NCI-H2227 (cell line): ENCODE results near the gene MTM1.

Experiments used
- DNase-seq: peaks from one replicate; lab custom pipeline; 2025; ENCODE audit not compliant: unreplicated experiment; lab: John Stamatoyannopoulos, UW

Gene MTM1

GRCh38 chrX:150568320-150569154, at the start of gene MTM1:
MTM1 (plus strand) TSS chrX:150568621; CDS start chrX:150592615, 23,994 bp downstream.
- peak; percentile 97 for DNase-seq

GRCh38 chrX:150522494-150522893, 45.9 kb upstream of the MTM1 start:
- DNase-seq = no peak

DNA sequence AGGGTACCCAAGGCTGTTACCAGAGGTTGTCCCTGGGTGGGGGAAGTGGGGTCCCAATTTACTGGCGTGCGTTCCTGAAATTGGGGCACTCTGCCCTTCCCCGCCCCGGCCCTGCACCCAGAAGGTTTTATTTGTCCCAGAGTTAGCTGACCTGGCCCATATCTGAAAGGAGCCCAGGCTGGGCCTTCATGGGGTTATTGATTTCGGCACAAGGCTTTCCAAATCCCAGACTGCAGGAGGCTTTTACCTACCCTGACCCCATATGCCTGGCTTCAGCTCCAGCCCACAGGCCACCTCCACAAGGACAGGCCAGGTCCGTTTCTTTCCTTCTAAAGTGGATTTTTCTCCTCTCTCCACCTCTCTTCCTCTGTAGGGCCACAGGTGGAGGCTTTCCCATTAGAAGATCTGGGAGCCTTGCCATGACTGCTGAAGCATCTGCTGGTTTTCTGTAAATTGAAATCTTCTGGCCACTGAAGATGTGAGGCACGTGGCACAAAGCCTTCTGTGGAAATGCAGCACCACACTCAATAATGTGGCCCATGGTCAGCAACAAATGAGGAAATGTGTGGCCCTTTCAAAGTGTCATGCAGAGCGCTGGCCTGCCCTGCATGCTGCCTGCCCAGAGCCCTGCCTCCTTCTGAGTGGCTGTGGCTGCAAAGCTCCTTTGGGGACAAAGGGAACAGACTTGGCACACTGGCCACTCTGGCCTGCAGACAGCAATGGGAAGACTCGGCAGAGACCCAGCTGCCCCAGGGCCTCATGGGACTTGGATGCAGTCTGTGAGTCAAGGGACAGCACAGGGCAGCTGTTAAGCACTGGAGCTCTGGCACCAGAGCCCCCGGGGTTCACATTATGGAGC, 43.1 kb upstream of the MTM1 start:
- DNase-seq = no peak

DNA sequence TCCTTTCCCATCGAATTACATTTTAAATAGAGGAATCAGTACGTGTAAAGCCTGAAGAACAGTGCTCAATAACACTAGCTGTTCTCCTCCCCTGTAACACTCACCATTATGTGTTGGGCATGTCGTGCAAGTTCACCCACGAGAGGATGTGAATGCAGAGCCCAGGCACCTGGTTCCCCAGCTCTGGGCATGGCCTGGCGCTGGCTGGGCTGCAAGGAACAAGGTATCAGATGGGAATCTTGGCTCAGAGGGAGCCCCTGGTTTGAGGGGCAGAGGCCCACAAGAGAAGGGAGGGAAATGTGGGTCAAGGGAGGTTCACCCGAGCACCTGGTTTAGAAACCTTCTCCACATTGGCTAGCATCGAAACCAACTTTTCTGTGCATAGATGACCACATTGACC, 41.7 kb upstream of the MTM1 start:
- DNase-seq = no peak

- DNase-seq = no peak
Measured at GRCh38 chrX:150527108-150527507, 41.3 kb upstream of the MTM1 start.

DNA sequence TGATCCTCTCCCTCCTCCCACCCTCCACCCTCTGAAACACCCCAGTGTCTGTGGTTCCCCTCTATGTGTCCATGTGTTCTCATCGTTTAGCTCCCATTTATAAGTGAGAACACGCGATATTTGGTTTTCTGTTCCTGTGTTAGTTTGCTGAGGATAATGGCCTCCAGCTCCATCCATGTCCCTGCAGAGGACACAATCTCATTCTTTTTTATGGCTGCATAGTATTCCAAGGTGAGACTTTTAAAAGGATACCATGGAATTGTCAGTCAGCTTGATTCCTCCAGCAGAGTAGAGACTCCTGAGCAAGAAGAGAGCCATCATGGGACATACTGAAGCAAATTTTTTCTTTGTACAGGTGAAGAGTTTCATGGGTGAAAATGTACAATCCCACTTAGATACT, 38.8 kb upstream of the MTM1 start:
- DNase-seq = no peak

DNA sequence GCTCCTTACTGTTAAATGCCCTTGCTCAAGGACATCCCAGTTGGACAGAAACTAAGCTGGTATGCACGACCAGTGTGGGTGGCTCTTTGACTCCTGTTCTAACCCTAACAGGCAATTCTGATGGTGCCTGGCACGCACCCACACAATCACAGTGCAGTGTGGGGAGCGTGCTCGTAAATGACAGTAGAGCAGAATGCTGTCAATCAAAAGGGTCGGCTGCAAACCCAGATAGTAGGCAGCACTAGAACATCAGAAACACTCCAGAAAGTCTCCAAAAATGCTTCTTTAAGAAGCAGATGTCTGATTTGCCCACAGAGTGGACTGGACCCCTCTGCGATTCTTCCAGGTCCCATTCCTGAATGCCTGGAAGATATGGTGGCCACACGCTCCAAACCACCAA, 37.6 kb upstream of the MTM1 start:
- no peak for DNase-seq

DNA sequence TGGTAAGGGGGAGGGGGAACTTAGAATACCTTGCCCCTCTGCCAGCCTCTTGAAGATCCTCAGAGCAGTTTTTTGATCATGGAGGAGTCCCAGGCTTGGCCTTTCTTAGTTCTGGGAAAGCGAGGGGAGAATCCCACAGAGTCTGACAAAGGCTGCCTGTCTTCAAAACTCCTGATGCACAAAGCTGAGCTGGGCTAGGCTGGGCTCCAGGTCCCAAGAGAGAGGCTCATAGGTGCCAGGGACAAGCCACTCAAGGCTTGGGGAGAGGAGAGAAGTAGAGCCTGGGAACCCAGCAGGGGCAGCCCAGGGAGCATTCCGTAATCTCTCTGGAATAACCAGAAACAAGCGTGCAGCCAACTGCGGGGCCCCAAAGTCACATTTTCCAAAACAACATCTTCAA, 37.0 kb upstream of the MTM1 start:
- no peak for DNase-seq

- DNase-seq = no peak
Measured at GRCh38 chrX:150533863-150534262, 34.6 kb upstream of the MTM1 start.

DNA sequence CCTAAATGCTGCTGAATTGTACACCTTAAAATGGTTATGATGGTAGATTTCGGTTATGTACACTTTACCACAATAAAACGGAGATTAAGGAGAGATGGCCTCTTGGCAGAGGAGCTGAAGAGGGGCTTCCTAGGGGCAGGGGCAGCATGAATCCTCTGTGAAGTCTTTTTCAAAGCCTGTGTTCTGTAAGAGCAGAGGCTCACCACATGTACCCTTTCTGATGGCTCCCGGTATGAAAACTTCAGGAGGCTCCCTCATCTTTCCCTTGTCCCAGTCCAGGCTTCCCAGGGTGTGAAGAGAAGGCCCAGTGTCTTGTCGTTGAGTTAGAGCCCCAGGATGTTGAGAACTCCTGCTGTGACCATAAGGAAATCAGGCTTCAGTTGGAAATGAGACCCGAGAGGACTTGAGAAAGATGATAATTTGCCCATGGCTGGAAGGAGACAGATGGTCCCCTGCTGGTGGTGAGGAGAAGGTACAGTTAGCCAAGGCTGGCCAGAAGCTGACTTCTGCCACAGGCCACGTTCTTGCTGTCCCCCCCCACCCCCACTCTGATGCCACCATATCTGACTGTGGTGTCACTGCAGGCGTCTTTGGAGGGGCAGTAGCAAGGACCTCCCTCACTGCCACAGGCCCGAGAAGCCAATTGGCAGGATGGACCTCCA, 31.8 kb upstream of the MTM1 start:
- no peak for DNase-seq

DNA sequence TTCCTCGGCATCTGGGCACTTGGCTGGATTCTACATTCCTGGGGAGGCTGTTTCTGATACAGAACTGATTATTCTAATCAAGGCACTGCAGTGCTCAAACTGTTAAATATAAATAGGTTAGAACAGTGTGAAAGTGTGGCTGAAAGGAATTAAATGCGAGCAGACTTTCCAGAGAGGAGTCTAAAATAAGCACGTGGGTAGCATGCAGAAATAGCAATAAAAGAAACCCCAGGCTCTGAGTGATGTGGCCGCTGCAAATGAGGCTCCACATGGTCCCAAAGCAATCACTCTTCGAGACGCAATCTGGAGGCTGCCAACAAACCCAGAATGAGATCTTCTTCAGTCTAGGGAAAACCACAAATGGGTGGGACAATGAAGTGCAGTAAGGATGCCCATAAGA, 30.6 kb upstream of the MTM1 start:
- DNase-seq = no peak

DNA sequence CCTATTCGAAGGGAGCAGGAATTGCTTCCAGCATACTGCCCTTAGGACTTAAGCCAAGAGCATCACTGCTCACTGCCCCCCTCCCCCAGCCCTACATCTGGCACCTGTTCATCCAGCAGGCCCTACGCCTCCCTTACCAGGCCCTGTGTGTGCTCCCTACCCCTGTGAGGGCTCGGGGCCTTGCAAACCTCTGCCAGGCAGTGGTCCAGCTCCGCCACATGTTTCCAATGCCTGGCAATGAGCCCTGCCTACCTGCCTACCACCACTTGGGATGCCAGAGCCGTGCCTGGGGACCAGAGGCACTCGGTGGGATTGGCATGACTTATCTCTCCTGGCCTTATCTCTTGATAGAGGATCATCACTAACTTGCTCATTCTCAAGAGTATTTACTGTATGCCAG, 27.5 kb upstream of the MTM1 start:
- no peak for DNase-seq

- DNase-seq = no peak
Measured at GRCh38 chrX:150542846-150543229, 25.6 kb upstream of the MTM1 start.

- no peak for DNase-seq
Measured at GRCh38 chrX:150543230-150544155, 24.9 kb upstream of the MTM1 start.

- no peak for DNase-seq
Measured at GRCh38 chrX:150544222-150544787, 24.1 kb upstream of the MTM1 start.

DNA sequence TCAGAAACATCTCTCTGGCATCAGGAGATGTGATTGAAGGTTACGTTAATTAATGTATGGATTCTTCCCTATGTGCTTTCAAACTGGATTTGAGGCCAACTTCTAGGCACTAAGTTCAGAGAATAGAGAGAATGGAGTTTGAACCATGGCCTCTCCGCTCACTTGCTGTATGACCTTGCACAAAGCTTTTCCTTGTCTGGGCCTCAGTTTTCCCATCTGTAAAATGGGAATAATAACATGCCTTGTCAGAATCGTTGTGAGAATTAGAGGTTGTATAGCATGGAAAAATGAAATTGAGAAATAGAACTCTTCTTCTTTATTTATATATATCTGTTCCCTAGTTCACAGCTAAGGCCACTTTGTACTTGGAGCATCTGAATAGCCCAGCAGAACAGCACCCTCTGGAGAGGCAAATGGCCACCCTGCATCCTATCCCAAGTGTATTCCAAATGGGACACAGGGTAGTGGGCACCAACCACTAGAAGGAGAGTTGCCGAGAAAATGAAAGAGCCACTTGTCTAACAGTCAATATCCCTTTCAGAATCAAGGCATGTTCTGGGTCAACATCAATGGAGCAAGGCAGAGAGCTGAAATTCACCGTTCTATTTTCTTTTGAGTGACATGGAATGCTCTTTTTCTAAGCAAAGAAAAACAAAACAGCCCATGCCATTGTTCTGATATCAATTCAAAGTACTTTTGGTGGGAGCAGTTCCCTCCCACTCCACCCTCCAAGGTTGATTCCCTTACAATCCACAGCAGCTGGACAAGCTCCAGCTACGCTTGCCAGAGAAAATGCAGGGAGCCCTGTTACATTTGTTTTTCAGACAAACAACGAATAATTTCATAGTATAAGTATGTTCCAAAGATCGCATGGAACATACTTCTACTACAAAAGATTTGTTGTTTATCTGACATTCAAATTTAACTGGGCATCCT, 23.3 kb upstream of the MTM1 start:
- DNase-seq = peak; percentile 6

DNA sequence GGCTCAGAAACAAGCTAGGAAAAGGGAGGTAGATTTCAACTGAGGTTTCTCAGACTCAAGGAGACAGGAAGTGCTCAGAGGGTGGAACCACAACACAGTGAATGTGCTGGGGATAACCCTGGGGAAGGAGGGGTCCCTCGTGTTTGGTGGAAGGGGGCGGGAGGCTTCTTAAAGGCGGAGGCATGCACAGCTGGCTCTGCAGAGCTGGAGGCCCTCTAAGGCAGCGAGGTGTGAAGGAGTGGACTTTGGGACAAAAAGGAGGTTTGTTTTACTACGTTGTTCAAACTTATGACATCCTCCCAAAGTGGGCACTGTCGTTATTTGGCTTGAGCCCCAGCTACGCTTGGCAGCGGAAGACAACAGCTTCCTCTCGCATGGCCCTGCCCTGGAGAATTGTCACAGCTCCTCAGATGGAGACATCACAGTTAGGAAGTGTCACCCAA, 21.7 kb upstream of the MTM1 start:
- DNase-seq = no peak

DNA sequence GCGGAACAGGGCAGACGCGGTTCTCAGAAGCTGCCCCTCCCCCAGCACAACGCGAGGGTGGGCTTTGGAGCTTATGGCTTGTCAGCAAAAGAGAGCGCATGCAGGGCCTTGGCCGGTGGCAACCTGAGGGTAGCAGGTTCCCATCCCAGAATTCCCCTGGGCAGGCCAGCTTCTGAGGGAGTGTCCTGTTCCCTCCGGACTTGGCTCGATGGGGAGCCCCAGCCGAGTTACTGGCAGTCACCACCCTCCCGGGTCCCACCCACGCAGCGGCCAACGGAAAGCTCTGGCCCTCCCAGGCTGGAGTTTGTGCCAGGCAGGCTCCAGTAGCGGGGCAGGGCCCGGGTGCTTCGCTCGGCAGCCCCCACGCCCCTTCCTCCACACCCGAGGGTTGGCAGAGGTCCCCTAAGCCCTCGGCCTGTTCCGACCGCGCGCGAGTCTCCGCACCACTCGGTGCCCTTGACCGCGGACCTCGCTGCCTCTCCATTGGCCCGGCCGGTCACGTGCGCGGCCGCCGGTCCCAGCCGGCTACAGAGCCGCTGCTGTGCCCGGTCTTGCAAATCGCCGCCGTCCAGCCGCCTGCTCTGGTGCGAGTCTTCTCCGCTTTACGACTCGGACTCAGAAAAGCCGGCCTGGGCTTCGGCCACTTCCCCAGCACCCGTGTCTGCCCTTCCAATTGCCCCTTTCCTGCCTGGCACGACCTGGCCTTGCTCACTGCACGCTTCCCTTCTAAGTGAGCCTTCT, 20.9 kb upstream of the MTM1 start:
- peak; percentile 68 for DNase-seq
